Measurements from ENCODE around the gene NCKAP5L.

DNA sequence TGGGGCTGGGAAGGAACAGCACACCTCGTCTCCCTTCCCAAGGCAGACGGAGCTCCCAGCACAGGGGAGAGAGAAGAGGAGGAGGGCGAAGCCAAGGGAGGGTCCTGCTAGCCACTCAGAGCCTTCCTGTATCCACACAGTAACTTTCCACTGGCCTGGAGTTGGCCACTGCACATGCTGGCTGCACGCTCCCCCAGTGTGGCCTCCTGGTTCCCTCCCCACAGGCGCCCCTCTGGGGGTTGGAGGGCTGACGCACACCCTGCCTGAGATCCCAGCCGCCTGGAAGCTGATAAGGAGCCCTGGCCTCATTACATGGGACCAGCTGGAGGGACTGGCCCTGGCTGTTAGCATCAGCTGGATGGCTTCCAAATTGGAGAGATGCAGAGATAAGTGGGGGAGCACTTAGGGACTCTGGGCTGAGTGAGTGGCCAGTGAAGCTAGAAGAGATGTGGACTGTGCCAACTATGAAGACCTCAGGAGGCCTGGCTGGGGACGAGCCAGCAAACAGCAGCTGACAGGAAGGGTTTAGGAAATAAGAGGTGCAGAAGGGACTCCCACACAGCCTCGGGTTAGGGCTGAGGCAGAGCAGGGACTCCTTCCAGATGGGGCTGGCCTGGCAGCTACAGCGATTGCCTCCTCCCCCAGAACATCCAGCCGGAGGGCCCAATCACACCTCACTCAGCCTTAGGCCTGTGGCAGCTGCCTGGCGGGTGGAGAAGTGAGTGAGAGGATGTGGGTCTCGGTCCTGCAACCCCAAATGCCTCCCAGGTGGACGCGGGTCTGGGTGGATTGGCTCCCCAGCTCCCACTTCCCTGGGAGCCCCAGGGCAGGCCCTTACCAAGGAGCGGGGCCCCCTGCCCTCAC, 41.0 kb upstream of the NCKAP5L start:
- TF ChIP-seq, protein P1, sequence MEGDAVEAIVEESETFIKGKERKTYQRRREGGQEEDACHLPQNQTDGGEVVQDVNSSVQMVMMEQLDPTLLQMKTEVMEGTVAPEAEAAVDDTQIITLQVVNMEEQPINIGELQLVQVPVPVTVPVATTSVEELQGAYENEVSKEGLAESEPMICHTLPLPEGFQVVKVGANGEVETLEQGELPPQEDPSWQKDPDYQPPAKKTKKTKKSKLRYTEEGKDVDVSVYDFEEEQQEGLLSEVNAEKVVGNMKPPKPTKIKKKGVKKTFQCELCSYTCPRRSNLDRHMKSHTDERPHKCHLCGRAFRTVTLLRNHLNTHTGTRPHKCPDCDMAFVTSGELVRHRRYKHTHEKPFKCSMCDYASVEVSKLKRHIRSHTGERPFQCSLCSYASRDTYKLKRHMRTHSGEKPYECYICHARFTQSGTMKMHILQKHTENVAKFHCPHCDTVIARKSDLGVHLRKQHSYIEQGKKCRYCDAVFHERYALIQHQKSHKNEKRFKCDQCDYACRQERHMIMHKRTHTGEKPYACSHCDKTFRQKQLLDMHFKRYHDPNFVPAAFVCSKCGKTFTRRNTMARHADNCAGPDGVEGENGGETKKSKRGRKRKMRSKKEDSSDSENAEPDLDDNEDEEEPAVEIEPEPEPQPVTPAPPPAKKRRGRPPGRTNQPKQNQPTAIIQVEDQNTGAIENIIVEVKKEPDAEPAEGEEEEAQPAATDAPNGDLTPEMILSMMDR (IDR thresholded peaks at IDR 0.05; ENCODE audit: low read length), result no peak
- TF ChIP-seq EZH2 (optimal IDR thresholded peaks at IDR 0.05; ENCODE audit: low read depth, low read length) (no peak), EZH2phosphoT487 (IDR thresholded peaks at IDR 0.05; ENCODE audit: low read length) (no peak)

Measured in MM.1S (cell line).